Measurements from ENCODE around the gene POU6F2. TPM values are rescaled to one million over a fixed set of nuclear protein-coding genes. Genes with fewer than 3 reads are reported as not detected.

The POU6F2 gene
- total and polyA plus RNA-seq, 8 donors, result 0.37 TPM; not detected in 7

GRCh38 chr7:39333701-39334100 lies 356.0 kb downstream of the POU6F2 start:
- intact Hi-C loops (cut with DNase I; ENCODE audit: low total_unique reads), result no loop called here
- DNase-seq, result no peak
- 82 to 100% (median 92%) methylated on average over 1 of the region's 1 CpG for WGBS, 5 donors
- no peak for TF ChIP-seq EP300 (IDR thresholded peaks at IDR 0.05)
- no peak for TF ChIP-seq POLR2A (IDR thresholded peaks at IDR 0.05)
- no peak for TF ChIP-seq CTCF (IDR thresholded peaks at IDR 0.05)
- H3K36me3 ChIP-seq, result no peaks in the 10 kb centered on the region
- no peak overlapping the region for H3K27ac ChIP-seq
- no peaks in the 10 kb centered on the region for H3K27me3 ChIP-seq
- no peaks in the 10 kb centered on the region for H3K4me1 ChIP-seq
- H3K4me3 ChIP-seq, result no peak overlapping the region
- H3K9me3 ChIP-seq, result no peaks in the 10 kb centered on the region

DNA sequence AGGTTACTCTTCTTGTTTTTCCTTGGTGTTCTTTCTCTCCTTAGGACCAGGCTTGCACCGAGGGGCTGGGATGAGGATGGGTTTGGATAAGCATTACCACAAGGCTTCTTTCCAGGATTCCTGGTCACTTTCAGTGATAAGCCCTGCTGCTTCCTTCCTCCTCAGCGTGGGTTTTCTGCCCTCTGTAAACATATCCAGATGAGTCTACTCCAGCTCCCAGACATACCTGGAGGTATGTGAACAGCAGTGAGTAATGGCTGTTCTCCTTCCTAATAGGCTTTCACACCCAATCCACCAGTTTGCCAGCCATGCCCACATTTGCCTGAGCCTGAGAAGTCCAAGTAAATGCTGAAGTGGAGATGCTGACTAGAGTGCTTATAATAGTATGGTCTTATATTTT lies 358.7 kb downstream of the POU6F2 start:
- no peaks in the 10 kb centered on the region for H3K27me3 ChIP-seq
- no peaks in the 10 kb centered on the region for H3K36me3 ChIP-seq
- WGBS, 5 donors, result 25 to 50% (median 41%) methylated on average over 2 of the region's 2 CpGs
- no peaks in the 10 kb centered on the region for H3K9me3 ChIP-seq
- intact Hi-C loops (cut with DNase I; ENCODE audit: low total_unique reads), result no loop called here
- H3K27ac ChIP-seq, result no peak overlapping the region
- no peak for TF ChIP-seq CTCF (IDR thresholded peaks at IDR 0.05)
- no peak for TF ChIP-seq EP300 (IDR thresholded peaks at IDR 0.05)
- TF ChIP-seq POLR2A (IDR thresholded peaks at IDR 0.05), result no peak
- TF ChIP-seq POLR2AphosphoS5 (IDR thresholded peaks at IDR 0.05), result no peak
- no peak for DNase-seq
- no peak overlapping the region for H3K4me3 ChIP-seq
- no peaks in the 10 kb centered on the region for H3K4me1 ChIP-seq

DNA sequence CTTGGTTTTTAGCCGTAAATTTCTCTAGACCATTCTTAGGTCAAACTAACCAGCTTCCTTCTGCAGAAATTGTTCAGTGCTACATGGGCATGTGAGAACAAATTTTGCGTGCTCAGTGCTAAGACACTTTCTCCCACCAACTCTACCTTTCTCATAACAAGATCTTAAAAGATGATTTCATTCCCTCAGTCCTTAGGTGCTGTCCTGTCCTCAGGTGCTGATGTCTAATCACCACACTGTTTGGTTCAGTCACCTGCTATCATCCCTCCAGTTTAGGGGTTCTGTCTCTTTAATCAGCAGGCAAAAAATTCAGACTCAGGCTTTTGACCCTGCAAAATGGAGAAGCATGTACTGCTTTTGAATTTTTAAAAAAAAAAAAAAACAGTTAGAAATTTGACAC lies 361.0 kb downstream of the POU6F2 start:
- Histone ChIP-seq H3K27ac (no peak overlapping the region), H3K4me1 (no peaks in the 10 kb centered on the region), H3K9me3 (no peaks in the 10 kb centered on the region), H3K27me3 (no peaks in the 10 kb centered on the region), H3K4me3 (no peak overlapping the region), H3K36me3 (no peaks in the 10 kb centered on the region)
- WGBS, 5 donors, result 88 to 95% (median 93%) methylated on average over 2 of the region's 2 CpGs
- intact Hi-C loops (cut with DNase I; ENCODE audit: low total_unique reads), result no loop called here
- no peak for TF ChIP-seq EP300 (IDR thresholded peaks at IDR 0.05)
- no peak for TF ChIP-seq POLR2AphosphoS5 (IDR thresholded peaks at IDR 0.05)
- TF ChIP-seq CTCF (IDR thresholded peaks at IDR 0.05), result no peak
- TF ChIP-seq POLR2A (IDR thresholded peaks at IDR 0.05), result no peak
- DNase-seq, result no peak

- H3K27ac ChIP-seq, result no peak overlapping the region
- H3K9me3 ChIP-seq, result no peaks in the 10 kb centered on the region
- WGBS, 5 donors, result 87 to 89% (median 88%) methylated on average over 10 of the region's 10 CpGs
- no peaks in the 10 kb centered on the region for H3K4me1 ChIP-seq
- no peaks in the 10 kb centered on the region for H3K36me3 ChIP-seq
- no peak for TF ChIP-seq CTCF (IDR thresholded peaks at IDR 0.05)
- no peaks in the 10 kb centered on the region for H3K27me3 ChIP-seq
- H3K4me3 ChIP-seq, result no peak overlapping the region
- intact Hi-C loops (cut with DNase I; ENCODE audit: low total_unique reads), result no loop called here
- no peak for DNase-seq
These were observed 361.9 kb downstream of the POU6F2 start for GRCh38 chr7:39339591-39339990.

GRCh38 chr7:39341083-39341482 lies 363.4 kb downstream of the POU6F2 start:
- intact Hi-C loops (cut with DNase I; ENCODE audit: low total_unique reads), result no loop called here
- no peak overlapping the region for H3K27ac ChIP-seq
- no peak for DNase-seq
- no peaks in the 10 kb centered on the region for H3K36me3 ChIP-seq
- no peaks in the 10 kb centered on the region for H3K27me3 ChIP-seq
- H3K9me3 ChIP-seq, result no peaks in the 10 kb centered on the region
- no peak overlapping the region for H3K4me3 ChIP-seq
- no peak for TF ChIP-seq EP300 (IDR thresholded peaks at IDR 0.05)
- no peak for TF ChIP-seq CTCF (IDR thresholded peaks at IDR 0.05)
- TF ChIP-seq POLR2AphosphoS5 (IDR thresholded peaks at IDR 0.05), result no peak
- no peak for TF ChIP-seq POLR2A (IDR thresholded peaks at IDR 0.05)
- no peaks in the 10 kb centered on the region for H3K4me1 ChIP-seq
- WGBS, 5 donors, result 66 to 75% (median 70%) methylated on average over 5 of the region's 5 CpGs
